ENCODE results near the gene CAMTA1.

Gene CAMTA1

GRCh38 chr1:7255303-7256058 lies 470.2 kb downstream of the CAMTA1 start:
- DNase-seq (ENCODE audit: low read depth in 3 of 3), result no peak

GRCh38 chr1:7256526-7256925 lies 471.3 kb downstream of the CAMTA1 start:
- DNase-seq (ENCODE audit: low read depth in 3 of 3), result no peak

GRCh38 chr1:7257225-7257624 lies 472.0 kb downstream of the CAMTA1 start:
- no peak for DNase-seq (ENCODE audit: low read depth in 3 of 3)

GRCh38 chr1:7258589-7259135 lies 473.4 kb downstream of the CAMTA1 start:
- no peak for DNase-seq (ENCODE audit: low read depth in 3 of 3)

- DNase-seq (ENCODE audit: low read depth in 3 of 3), result no peak
These were observed 474.7 kb downstream of the CAMTA1 start for GRCh38 chr1:7259955-7260354.

- no peak for DNase-seq (ENCODE audit: low read depth in 3 of 3)
These were observed 476.2 kb downstream of the CAMTA1 start for GRCh38 chr1:7261490-7261889.

- no peak for DNase-seq (ENCODE audit: low read depth in 3 of 3)
These were observed 477.4 kb downstream of the CAMTA1 start for GRCh38 chr1:7262611-7263010.

- DNase-seq (ENCODE audit: low read depth in 3 of 3), result no peak
These were observed 478.0 kb downstream of the CAMTA1 start for GRCh38 chr1:7263021-7263960.

- no peak for DNase-seq (ENCODE audit: low read depth in 3 of 3)
These were observed 478.8 kb downstream of the CAMTA1 start for GRCh38 chr1:7264101-7264500.

GRCh38 chr1:7265771-7266371 lies 480.6 kb downstream of the CAMTA1 start:
- DNase-seq (ENCODE audit: low read depth in 3 of 3), result no peak

GRCh38 chr1:7266561-7266960 lies 481.3 kb downstream of the CAMTA1 start:
- no peak for DNase-seq (ENCODE audit: low read depth in 3 of 3)

GRCh38 chr1:7267493-7267892 lies 482.2 kb downstream of the CAMTA1 start:
- DNase-seq (ENCODE audit: low read depth in 3 of 3), result no peak

GRCh38 chr1:7268983-7269382 lies 483.7 kb downstream of the CAMTA1 start:
- DNase-seq (ENCODE audit: low read depth in 3 of 3), result no peak

- no peak for DNase-seq (ENCODE audit: low read depth in 3 of 3)
These were observed 484.3 kb downstream of the CAMTA1 start for GRCh38 chr1:7269525-7269924.

- no peak for DNase-seq (ENCODE audit: low read depth in 3 of 3)
These were observed 489.0 kb downstream of the CAMTA1 start for GRCh38 chr1:7274256-7274655.

- DNase-seq (ENCODE audit: low read depth in 3 of 3), result no peak
These were observed 492.8 kb downstream of the CAMTA1 start for GRCh38 chr1:7278045-7278444.

GRCh38 chr1:7278827-7279765 lies 493.8 kb downstream of the CAMTA1 start:
- no peak for DNase-seq (ENCODE audit: low read depth in 3 of 3)

- no peak for DNase-seq (ENCODE audit: low read depth in 3 of 3)
These were observed 494.5 kb downstream of the CAMTA1 start for GRCh38 chr1:7279769-7280168.

- no peak for DNase-seq (ENCODE audit: low read depth in 3 of 3)
These were observed 495.2 kb downstream of the CAMTA1 start for GRCh38 chr1:7280347-7280960.

GRCh38 chr1:7281821-7282220 lies 496.6 kb downstream of the CAMTA1 start:
- DNase-seq (ENCODE audit: low read depth in 3 of 3), result no peak

Data from stimulated activated CD4-positive, alpha-beta T cell treated with anti-CD3 and anti-CD28 coated beads, TNF-alpha, amount 100 ng/mL, for 4 hours (primary cell).